Gastrocnemius medialis (tissue), 4 donors: ENCODE data around the gene BACE2.

Experiments used
- POLR2A ChIP-seq, 2 donors: fragments of 450-650 bp; IDR thresholded peaks; one replicate each; pipeline ENCODE4 v1.6.1; 2017; ENCODE audit warnings: antibody characterized with exemption in 2 of 2, mild to moderate bottlenecking in 2 of 2, moderate library complexity in 2 of 2
- TF ChIP-seq, protein P1 (sequence below), 5 experiments: fragments of 450-650 bp in 3 of 5; fragments of 200-600 bp in 2 of 5; sonication (generic) in 2 of 5; IDR thresholded peaks in 4 of 5; conservative IDR thresholded peaks in 1 of 5; 1 replicate in 4 of 5; 2 replicates in 1 of 5; pipeline ENCODE4 v1.5.1; 2016 to 2019; ENCODE audit warnings: antibody characterized with exemption in 5 of 5, mild to moderate bottlenecking in 3 of 5, moderate library complexity in 3 of 5

DNA sequence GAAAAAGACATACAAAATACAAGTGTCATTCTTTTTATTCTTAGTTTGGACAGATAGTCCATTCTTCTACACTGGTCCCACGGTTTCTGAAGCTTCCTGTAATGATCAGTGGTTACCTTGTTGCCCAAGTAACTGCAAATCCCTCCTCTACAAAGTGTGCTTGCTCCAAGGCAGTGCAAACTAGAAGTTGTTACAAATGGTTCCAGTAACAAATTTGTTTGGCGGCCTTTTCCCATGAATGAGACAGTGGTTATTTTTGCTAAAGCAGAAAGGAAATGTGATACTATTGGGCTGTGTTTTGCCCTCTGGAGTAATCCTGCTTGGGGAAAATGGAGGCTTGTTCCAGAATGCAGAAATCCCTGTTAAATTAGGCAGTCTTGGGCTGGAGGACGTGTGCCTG, 8.9 kb downstream of the BACE2 start:
- TF ChIP-seq, protein P1, sequence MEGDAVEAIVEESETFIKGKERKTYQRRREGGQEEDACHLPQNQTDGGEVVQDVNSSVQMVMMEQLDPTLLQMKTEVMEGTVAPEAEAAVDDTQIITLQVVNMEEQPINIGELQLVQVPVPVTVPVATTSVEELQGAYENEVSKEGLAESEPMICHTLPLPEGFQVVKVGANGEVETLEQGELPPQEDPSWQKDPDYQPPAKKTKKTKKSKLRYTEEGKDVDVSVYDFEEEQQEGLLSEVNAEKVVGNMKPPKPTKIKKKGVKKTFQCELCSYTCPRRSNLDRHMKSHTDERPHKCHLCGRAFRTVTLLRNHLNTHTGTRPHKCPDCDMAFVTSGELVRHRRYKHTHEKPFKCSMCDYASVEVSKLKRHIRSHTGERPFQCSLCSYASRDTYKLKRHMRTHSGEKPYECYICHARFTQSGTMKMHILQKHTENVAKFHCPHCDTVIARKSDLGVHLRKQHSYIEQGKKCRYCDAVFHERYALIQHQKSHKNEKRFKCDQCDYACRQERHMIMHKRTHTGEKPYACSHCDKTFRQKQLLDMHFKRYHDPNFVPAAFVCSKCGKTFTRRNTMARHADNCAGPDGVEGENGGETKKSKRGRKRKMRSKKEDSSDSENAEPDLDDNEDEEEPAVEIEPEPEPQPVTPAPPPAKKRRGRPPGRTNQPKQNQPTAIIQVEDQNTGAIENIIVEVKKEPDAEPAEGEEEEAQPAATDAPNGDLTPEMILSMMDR (IDR thresholded peaks at IDR 0.05 in 4 of 5, conservative IDR thresholded peaks at IDR 0.05 in 1 of 5) = no peak
- no peak for TF ChIP-seq POLR2A (IDR thresholded peaks at IDR 0.05)
